ENCODE results near the gene PCED1A.

DNA sequence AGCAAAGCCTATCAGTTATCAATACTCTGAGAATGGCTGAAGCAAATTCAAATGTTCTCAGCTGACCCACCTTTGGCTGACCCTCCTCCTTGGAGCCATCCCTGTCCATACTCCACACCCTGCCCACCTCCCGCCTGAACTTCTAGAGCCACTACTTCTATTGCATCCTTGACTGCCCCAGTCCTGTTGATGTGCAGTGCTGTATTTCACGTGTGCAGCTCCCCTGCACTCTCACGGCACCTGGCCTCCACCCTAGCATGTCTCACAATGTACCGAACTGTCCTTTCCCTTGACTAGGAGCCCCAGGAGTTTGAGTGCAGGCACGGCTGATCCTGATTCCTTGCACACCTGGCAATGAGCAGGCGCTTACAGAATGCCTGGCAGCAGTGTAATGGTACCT lies 47.0 kb downstream of the PCED1A start:
- TF ChIP-seq, protein P1, sequence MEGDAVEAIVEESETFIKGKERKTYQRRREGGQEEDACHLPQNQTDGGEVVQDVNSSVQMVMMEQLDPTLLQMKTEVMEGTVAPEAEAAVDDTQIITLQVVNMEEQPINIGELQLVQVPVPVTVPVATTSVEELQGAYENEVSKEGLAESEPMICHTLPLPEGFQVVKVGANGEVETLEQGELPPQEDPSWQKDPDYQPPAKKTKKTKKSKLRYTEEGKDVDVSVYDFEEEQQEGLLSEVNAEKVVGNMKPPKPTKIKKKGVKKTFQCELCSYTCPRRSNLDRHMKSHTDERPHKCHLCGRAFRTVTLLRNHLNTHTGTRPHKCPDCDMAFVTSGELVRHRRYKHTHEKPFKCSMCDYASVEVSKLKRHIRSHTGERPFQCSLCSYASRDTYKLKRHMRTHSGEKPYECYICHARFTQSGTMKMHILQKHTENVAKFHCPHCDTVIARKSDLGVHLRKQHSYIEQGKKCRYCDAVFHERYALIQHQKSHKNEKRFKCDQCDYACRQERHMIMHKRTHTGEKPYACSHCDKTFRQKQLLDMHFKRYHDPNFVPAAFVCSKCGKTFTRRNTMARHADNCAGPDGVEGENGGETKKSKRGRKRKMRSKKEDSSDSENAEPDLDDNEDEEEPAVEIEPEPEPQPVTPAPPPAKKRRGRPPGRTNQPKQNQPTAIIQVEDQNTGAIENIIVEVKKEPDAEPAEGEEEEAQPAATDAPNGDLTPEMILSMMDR (conservative IDR thresholded peaks at IDR 0.05; ENCODE audit: low read length), result no peak
- TF ChIP-seq EZH2phosphoT487 (IDR thresholded peaks at IDR 0.05; ENCODE audit: borderline replicate concordance, low read depth, low read length), result no peak
